ENCODE data around the gene DEXI. TPM values are rescaled to one million over a fixed set of nuclear protein-coding genes. Genes with fewer than 3 reads are reported as not detected.
"Not testable (repeated sequence)": the region's sequence is repeated elsewhere in the genome, so short reads cannot be mapped to it uniquely, and the experiment has no call there.

DEXI gene
- total RNA-seq, 4 donors from 2014 or later = 56.8 to 71.5 (median 64.5) TPM

DNA sequence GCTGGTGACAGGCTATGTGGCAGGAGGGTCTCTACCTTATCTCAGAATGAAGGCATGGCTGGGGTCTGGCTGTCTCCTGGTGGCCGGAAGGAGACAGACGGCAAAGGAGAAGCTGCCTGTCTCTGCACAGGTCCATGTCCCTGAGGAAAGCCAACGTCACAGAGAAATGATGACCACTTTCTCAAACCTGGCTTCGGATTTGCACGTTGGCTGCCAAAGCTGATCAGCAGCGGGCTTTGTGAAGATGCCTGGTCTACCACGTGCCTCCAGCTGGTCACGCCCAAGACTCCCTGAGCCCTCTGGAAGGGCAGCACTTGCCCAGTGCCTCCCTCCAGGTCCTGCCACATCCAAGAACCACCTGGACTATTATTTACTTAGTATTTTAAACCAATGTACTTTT, 8.4 kb downstream of the DEXI start:
- no peak for ATAC-seq (ENCODE audit: low FRiP score)
- TF ChIP-seq, protein P1, sequence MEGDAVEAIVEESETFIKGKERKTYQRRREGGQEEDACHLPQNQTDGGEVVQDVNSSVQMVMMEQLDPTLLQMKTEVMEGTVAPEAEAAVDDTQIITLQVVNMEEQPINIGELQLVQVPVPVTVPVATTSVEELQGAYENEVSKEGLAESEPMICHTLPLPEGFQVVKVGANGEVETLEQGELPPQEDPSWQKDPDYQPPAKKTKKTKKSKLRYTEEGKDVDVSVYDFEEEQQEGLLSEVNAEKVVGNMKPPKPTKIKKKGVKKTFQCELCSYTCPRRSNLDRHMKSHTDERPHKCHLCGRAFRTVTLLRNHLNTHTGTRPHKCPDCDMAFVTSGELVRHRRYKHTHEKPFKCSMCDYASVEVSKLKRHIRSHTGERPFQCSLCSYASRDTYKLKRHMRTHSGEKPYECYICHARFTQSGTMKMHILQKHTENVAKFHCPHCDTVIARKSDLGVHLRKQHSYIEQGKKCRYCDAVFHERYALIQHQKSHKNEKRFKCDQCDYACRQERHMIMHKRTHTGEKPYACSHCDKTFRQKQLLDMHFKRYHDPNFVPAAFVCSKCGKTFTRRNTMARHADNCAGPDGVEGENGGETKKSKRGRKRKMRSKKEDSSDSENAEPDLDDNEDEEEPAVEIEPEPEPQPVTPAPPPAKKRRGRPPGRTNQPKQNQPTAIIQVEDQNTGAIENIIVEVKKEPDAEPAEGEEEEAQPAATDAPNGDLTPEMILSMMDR (IDR thresholded peaks at IDR 0.05) = no peak
- DNase-seq (ENCODE audit: low spot score) = no peak

DNA sequence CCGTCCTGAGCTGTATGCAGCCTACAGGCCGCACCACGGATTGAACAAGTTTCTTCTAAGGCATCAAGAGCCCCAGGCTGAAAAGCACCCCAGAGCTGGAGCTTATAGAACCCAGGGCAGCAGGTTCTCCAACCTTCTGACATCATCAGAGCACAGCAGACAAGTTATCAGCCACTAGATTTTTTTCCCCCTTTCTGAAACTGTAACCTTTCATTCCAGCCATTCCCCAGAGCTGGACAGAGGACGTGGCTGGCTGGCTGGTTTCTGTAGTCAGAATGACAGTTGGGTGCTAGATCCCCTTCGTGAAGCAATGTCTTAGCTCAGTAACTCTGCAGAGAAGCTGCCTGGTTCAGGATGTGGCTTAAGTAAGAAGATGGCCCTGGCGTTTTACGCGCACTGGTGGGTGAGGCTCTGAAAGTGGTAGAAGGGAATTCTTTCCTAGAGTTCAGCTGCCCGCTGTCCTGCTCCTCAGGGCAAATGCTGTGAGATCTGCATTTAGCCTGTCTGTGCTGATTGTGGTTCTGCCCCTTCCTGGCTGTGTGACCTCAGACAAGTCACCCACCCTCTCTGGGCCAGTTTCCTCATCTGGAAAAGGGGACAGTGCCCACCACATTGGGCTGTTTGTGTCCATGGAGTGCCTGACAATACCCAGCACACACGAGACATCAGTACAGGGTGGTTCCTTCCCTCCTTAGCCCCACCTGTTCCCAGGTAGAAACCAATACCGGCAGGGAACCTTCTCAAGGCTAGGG, 9.1 kb downstream of the DEXI start:
- TF ChIP-seq, protein P1 (IDR thresholded peaks at IDR 0.05) = no peak
- no peak for ATAC-seq (ENCODE audit: low FRiP score)
- DNase-seq (ENCODE audit: low spot score) = no peak

DNA sequence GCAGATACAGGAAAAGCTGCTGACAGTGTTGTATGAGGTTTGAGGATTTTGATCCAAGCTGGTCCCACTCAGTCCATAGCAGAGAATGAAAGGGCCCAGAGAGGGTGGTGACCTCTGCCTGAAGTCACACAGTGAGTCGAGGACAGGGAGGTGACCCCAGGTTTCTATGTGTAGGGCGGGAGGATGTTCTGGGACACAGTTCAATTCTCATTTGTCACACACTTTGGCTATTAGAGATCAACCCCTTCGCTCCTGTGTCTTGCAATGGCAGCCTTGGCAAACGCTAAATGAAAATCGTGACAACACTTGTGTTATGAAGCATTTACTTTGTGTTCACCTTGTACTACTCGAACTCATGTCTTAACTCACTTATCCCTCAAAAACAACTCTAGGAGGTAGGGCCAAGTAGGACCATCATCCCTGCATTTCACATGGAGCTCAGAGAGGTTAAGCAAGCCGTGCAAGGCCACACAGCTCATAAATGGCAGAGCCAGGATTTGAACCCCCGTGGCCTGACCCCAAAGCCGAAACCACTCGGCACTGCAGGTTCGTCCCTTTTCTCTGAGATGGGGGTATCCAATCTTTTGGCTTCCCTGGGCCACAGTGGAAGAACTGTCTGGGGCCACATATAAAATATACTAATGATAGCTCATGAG, 10.2 kb downstream of the DEXI start:
- no peak for DNase-seq (ENCODE audit: low spot score)
- TF ChIP-seq, protein P1 (IDR thresholded peaks at IDR 0.05) = no peak
- ATAC-seq (ENCODE audit: low FRiP score) = no peak

DNA sequence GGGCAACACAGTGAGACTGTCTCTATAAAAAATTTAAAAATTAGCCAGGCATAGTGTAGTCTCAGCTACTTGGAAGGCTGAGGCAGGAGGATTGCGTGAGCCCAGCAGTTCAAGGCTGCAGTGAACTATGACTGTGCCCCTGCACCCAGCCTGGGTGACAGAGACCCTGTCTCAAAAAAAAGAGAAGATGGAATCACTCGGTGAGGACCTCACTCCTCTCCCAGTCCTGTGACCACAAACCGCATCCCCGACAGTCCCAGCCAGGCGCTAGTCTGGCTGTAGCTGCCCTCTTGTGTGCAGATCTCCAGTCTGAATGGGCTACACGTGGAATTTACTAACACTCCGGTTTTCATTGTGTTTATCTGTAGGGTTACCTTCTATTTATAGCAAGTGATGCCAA, 11.1 kb downstream of the DEXI start:
- TF ChIP-seq, protein P1 (IDR thresholded peaks at IDR 0.05) = no peak
- ATAC-seq (ENCODE audit: low FRiP score) (no peak), DNase-seq (ENCODE audit: low spot score) (no peak)

DNA sequence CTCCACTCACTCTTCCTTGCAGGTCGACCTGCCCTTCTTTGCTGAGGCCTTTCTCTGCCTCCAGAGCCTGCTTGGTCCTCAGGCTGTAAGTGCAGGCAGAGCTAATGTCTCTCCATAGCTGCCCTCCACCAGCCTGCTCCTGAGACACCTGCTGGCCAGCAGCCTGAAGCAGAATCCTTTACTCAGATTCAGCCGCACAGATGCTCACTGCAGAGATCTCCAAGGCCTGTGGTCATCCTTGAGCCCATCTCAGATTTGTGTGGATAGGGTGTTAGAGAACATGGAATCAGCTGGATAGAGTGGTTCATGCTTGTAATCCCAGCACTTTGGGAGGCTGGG, 11.5 kb downstream of the DEXI start:
- no peak for DNase-seq (ENCODE audit: low spot score)
- no peak for ATAC-seq (ENCODE audit: low FRiP score)
- TF ChIP-seq, protein P1 (IDR thresholded peaks at IDR 0.05) = no peak

DNA sequence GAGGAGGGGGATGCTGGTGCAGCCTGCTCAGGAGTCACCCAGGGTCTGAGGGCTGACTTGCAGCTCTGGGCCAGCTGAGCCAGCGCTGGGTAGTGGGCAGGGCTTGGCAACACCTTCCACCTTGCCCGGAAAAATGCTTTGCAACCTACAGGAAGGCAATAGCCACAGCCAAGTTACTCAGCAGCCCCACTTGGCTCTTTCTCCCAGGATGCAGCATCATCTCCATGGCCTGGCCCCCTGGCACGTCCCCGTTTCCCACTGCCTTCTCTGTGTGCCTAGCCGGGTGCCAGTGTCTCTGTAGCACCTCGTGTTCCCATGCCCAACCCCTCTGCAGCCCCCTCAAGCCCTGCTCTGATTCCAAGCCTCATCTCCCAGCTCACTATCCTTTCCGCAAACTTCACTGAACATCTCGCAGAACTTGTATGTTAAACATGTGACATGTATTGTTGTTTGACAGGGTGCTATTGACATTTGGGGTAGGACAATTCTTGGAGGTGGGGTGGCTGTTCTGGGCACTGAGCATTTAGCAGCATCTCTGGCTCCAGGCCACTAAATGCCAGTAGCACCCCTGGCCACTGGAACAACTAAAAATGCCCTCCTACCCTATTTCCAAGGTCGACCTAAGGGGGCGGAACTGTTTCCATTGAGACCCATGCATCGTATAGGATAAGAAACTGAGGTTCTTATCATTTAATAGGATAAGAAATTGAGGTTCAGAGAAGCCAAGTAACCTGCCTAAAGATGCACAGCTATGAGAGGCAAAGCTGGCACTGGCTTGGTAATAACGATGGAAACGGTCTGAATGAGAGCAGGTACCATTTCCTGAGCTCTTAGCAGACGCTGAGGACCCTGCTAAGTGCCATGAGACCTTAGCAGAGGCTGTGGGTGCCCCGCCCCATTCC, 12.2 kb downstream of the DEXI start:
- ATAC-seq (ENCODE audit: low FRiP score) (peak; percentile 73), DNase-seq (ENCODE audit: low spot score) (no peak)
- TF ChIP-seq, protein P1 (IDR thresholded peaks at IDR 0.05) = no peak

DNA sequence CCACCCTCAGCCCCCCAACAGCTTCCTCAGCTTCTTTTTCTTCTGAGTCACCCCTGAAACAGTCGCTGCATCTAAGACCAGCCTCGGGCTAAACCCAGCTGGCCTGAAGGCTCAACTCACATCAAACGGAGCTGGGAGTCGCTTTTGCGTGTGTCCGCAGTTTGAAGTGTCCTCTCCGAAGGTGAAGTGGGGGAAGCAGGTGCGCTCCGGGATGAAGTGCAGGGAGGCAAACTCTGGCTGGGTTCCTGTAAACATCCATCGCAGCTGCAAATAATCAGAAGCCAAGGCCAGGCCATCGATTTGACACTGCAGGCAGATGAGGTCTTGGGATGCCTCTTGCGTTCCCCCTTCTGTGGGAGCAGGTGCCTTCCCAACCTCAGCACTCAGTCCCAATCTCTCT, 13.2 kb downstream of the DEXI start:
- DNase-seq (ENCODE audit: low spot score); ATAC-seq (ENCODE audit: low FRiP score): not testable (repeated sequence)

All from omental fat pad (tissue), 4 donors.